Kidney tubule cell (primary cell): ENCODE results near the gene CAMK4.
A peak's percentile ranks its signal among the peaks of the same experiment; 100 is the strongest.

ENCODE experiments used
- DNase-seq: peaks from one replicate; pipeline ENCODE4 v3.0.0-alpha.2; 2018; ENCODE audit warnings: low spot score

Gene CAMK4

DNA sequence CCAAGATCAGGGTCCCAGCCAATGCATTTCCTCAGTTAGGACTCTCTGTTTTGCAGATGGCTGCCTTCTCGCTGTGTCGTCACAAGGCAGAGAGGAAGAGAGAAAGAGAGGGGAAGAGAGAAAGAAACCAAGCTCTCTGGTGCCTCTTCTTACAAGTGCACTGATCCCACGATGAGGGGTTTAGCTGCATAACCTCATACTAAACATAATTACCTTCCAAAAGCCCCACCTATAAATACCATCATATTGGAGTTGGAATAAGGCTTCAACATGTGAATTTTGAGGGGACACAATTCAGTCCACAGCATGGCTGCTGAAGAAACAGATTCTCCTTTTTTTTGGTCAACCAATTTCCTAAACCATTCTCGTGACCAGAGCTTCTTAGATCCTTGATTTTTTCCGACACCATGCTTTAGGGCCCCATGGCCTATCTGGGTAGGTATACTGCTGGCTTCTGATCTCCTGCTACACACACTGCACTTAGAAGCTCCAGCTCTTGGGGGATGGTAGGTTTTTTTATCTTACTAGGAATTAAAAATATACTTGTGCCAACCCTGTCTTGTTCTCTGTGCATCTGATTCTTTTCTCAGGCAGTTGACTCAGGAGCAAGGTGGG lies 5.1 kb downstream of the CAMK4 start:
- DNase-seq, result no peak

GRCh38 chr5:111229871-111230810 lies 6.0 kb downstream of the CAMK4 start:
- DNase-seq, result no peak

- no peak for DNase-seq
Observed at GRCh38 chr5:111231119-111231518, 6.9 kb downstream of the CAMK4 start.

- DNase-seq, result no peak
Observed at GRCh38 chr5:111232311-111233051, 8.3 kb downstream of the CAMK4 start.

GRCh38 chr5:111233052-111233374 lies 8.8 kb downstream of the CAMK4 start:
- DNase-seq, result no peak

GRCh38 chr5:111234125-111234524 lies 9.9 kb downstream of the CAMK4 start:
- DNase-seq, result no peak

DNA sequence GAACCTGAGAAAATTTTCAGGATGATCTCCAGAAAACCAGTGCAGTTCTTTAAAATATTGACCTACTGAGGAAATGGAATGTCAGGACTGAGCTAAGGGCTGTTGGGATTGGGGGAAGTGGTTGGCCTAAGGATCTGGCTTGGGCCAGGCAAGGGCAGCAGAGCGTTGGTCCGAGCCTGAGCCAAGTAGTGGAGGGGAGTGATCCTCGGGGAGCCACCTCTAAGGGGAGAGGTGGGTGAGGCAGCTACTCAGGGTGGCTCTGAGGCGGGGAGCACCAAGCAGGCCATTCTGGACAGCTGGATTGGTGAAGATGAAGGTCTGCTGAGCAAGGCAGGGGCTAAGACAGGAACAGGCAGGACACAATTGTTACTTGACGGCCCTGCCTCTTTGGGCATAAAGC lies 11.5 kb downstream of the CAMK4 start:
- no peak for DNase-seq

- no peak for DNase-seq
Observed at GRCh38 chr5:111236348-111236747, 12.2 kb downstream of the CAMK4 start.

DNA sequence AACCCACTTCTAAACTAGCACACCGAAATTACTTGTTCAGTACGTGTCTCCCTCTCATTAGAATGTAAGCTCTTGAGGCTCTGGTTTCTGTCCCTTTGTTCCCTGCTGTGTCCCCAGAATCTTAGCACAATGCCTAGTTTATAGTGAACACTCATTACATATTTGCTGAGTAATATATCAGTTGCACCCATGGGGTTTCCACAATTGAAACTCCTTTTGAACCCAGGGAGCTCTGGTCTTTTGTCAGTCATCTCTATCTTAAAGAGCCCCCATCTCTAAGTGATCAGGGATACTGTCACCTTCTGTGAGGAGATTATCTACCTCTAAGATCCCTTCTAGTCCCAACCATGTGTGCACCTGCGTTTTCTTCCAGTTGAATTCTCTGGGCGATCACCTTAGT lies 12.8 kb downstream of the CAMK4 start:
- no peak for DNase-seq

DNA sequence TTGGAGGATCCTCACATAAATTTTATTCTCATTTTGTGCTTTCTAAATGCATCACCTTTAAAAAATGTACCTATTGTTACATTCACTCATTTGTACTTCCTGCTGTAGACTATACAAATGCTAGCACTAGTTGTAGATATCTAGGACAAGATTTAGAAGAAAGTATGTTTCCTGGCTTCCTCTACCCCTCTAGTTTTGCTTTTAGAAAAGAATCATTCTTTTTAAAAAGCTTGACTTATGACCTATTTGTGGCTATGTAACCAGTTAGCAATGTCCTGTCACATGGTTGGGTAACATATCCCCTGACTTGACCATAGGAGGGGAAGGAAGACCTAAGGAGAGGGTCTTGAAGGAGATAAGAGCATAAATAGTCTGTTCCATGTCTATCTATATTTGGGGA lies 13.3 kb downstream of the CAMK4 start:
- DNase-seq, result peak; percentile 10

GRCh38 chr5:111238431-111239225 lies 14.4 kb downstream of the CAMK4 start:
- DNase-seq, result no peak

DNA sequence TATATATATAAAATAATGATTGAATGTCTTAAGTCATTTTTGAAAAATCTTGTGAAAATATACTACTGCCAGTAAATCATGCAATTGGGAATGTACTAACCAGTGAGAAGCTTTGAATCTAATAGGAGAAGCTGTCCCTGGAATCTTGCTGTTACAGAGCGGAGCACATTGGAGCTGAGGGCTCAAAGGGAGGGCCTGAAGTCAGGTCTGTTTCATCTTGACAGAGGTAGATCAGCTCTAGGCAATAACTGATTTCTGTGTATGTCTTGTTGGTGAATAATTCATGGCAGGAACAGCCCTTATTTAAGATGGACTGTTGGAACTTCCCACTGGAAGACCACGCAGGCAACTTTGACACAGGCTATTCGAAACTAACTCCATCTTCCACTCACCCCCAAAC lies 17.5 kb downstream of the CAMK4 start:
- no peak for DNase-seq

- DNase-seq, result no peak
Observed at GRCh38 chr5:111242606-111243005, 18.4 kb downstream of the CAMK4 start.

DNA sequence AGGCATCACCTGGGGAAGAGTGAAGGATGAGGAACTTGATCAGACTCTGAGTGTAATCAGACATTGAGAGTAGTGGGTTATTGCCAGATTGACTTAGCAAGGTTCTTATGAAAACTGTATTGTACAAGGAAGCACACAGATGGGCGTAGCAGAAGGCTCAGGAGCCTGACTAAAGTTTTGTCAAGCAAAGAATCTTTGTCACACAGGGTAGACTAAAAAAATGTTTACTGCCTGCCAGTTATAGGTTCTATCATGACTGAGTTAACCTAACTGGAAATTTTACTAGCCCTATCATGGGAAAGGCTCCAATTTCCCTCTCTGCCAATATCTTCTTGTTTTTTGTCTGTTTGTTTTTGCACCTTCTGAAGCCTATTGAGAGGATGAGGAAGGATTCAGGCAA lies 19.1 kb downstream of the CAMK4 start:
- DNase-seq, result no peak

DNA sequence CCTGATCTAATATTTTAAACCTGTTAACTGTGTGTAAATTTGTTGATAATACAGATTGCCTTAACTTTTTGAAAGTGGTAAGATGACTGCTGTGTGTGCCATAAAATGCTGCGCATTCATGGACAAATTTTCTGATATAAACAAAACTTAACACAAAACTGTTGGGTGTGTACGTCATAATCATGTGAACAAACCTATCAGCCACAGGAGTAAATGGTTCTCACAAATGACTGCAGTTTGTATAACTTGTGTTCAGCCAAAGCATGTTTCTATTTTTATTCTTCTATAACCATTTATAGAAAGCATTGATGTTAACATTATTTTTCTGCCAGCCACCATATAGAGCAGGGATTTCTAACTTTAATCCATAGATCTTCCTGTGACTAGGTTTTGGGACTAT lies 21.5 kb downstream of the CAMK4 start:
- no peak for DNase-seq

- DNase-seq, result no peak
Observed at GRCh38 chr5:111246459-111246858, 22.3 kb downstream of the CAMK4 start.

GRCh38 chr5:111248571-111248970 lies 24.4 kb downstream of the CAMK4 start:
- no peak for DNase-seq

DNA sequence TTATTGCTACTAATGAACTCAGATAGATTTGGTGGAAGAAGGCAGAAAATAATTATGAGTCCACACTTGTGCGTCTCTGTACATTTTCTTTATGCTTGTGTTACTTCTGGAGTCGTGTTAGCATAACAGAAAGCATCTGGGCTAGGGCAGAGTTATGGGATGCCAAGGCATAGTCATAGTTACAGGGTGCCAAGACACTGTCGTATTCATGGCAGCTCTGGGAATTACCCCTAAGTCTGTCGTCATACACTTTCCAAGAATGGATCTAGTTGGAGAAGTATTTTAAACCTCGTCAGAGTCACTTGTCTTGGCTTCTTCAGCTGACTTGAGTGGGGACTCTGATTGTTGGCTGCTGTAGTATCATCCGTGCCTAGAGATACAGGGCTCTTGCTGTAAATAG lies 27.7 kb downstream of the CAMK4 start:
- no peak for DNase-seq

GRCh38 chr5:111252799-111253545 lies 28.8 kb downstream of the CAMK4 start:
- no peak for DNase-seq

DNA sequence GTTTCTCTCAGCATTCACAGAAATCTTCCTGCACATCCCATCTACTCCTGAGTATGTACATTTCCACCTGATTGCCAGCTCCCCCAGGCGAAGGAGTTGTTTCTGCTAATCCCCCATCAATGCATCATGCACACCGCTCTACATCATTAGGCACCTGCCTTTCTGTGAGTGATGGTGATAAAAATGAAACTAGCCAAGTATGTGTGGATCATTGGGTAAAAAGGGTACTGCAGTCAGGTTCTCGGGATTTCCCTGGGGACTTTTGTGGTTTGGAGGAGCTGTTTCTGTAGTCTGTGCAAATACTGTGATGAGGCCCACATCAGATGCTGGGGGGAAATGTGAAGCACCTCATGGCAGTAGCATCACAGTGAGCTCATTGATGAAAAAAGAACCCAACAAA lies 30.4 kb downstream of the CAMK4 start:
- peak; percentile 71 for DNase-seq

DNA sequence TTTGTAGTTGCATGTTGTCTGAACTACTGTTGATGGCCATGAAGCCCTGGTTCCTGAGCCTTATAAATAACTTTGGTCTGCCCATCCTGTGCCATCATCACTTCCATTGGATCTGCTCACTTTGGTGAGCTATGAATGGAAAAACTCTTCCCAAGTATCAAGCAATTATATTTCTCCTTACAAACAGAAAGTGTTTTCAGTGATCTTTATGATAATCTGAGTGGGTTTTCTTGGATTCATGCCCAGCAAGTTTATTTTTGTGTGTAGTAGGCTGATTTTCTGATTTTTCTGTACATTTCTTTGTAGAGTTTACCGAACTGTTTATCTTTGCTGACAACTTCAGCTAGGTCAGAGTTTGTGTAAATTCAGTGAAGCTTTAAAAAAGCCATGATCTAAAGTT lies 31.0 kb downstream of the CAMK4 start:
- DNase-seq, result no peak

DNA sequence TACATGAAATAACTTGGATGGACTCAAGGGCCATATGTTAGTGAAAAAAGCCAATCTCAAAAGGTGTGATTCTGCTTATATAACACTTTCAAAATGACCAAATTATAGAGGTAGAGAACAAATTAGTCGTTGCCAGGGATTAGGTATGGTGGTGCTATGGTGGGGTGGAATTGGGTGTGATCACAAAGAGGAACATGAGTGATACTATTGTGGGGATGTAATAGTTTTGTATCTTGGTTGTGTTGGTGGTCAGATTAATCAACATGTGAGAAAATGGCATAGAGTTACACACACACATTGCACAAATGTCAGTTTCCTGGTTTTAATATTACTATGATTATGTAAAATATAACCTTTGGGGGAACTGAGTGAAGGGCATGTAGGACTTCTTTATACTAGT lies 31.9 kb downstream of the CAMK4 start:
- DNase-seq, result no peak
